ENCODE results near the gene MTTP.

The MTTP gene

GRCh38 chr4:99593781-99594641, 19.4 kb downstream of the MTTP start:
- DNase-seq (ENCODE audit: low read depth): no peak

GRCh38 chr4:99594818-99595217, 20.2 kb downstream of the MTTP start:
- DNase-seq (ENCODE audit: low read depth): no peak

GRCh38 chr4:99606716-99607115, 32.1 kb downstream of the MTTP start:
- DNase-seq (ENCODE audit: low read depth): no peak

- no peak for DNase-seq (ENCODE audit: low read depth)
Observed at GRCh38 chr4:99608417-99608816, 33.8 kb downstream of the MTTP start.

GRCh38 chr4:99610605-99611175, 36.1 kb downstream of the MTTP start:
- DNase-seq (ENCODE audit: low read depth): no peak

GRCh38 chr4:99612281-99612680, 37.7 kb downstream of the MTTP start:
- DNase-seq (ENCODE audit: low read depth): no peak

GRCh38 chr4:99612704-99613103, 38.1 kb downstream of the MTTP start:
- no peak for DNase-seq (ENCODE audit: low read depth)

- no peak for DNase-seq (ENCODE audit: low read depth)
Observed at GRCh38 chr4:99614491-99614890, 39.9 kb downstream of the MTTP start.

- DNase-seq (ENCODE audit: low read depth): no peak
Observed at GRCh38 chr4:99615170-99615820, 40.7 kb downstream of the MTTP start.

GRCh38 chr4:99617374-99617773, 42.8 kb downstream of the MTTP start:
- DNase-seq (ENCODE audit: low read depth): no peak

- DNase-seq (ENCODE audit: low read depth): no peak
Observed at GRCh38 chr4:99622341-99622740, 47.7 kb downstream of the MTTP start.

GRCh38 chr4:99624141-99624719, 49.6 kb downstream of the MTTP start:
- DNase-seq (ENCODE audit: low read depth): peak; percentile 6

- no peak for DNase-seq (ENCODE audit: low read depth)
Observed at GRCh38 chr4:99625369-99625768, 50.7 kb downstream of the MTTP start.

GRCh38 chr4:99628040-99628439, 53.4 kb downstream of the MTTP start:
- no peak for DNase-seq (ENCODE audit: low read depth)

GRCh38 chr4:99629962-99630554, 55.4 kb downstream of the MTTP start:
- DNase-seq (ENCODE audit: low read depth): peak; percentile 18

GRCh38 chr4:99630857-99631360, 56.3 kb downstream of the MTTP start:
- no peak for DNase-seq (ENCODE audit: low read depth)

GRCh38 chr4:99633772-99634171, 59.1 kb downstream of the MTTP start:
- DNase-seq (ENCODE audit: low read depth): no peak

- no peak for DNase-seq (ENCODE audit: low read depth)
Observed at GRCh38 chr4:99634742-99635360, 60.2 kb downstream of the MTTP start.

- peak; percentile 62 for DNase-seq (ENCODE audit: low read depth)
Observed at GRCh38 chr4:99635601-99636000, 61.0 kb downstream of the MTTP start.

GRCh38 chr4:99636422-99636821, 61.8 kb downstream of the MTTP start:
- no peak for DNase-seq (ENCODE audit: low read depth)

- DNase-seq (ENCODE audit: low read depth): no peak
Observed at GRCh38 chr4:99637174-99637573, 62.5 kb downstream of the MTTP start.

- DNase-seq (ENCODE audit: low read depth): no peak
Observed at GRCh38 chr4:99640676-99641075, 66.1 kb downstream of the MTTP start.

All from ELR (cell line).